Activated naive CD4-positive, alpha-beta T cell (primary cell): ENCODE data around the gene COL4A6.
"Not testable (repeated sequence)": the region's sequence is repeated elsewhere in the genome, so short reads cannot be mapped to it uniquely, and the experiment has no call there.

Source experiments
- DNase-seq, 4 experiments: peaks; one replicate each; lab custom pipeline; 2025; lab: John Stamatoyannopoulos, UW

COL4A6 gene

GRCh38 chrX:108438110-108438623, at the start of gene COL4A6:
Gene COL4A6, minus strand, starts transcription at chrX:108438422. Its CDS starts 226 bp downstream, at chrX:108438196.
- no peak for DNase-seq

DNA sequence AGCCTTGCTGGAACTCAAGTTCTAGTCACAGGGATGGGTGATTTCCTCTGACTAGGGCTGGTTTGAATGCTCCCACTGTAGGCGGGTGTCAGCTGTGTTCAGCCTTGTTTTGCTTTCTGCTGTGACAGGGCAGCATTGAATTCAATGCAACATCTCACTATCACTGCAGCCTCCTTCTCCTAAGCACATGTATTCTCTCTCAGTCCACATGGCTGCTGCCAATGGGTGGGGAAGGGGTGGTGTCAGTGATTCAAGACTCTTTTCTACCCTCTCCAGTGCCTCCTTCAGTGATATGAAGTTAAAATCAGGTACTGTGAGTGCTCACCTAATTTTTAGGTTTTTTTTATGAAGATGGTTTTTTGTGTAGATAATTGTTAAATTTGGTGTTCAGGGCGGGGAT, 47.7 kb upstream of the COL4A6 start:
- no peak for DNase-seq

GRCh38 chrX:108484251-108484650, 46.0 kb upstream of the COL4A6 start:
- DNase-seq = no peak

DNA sequence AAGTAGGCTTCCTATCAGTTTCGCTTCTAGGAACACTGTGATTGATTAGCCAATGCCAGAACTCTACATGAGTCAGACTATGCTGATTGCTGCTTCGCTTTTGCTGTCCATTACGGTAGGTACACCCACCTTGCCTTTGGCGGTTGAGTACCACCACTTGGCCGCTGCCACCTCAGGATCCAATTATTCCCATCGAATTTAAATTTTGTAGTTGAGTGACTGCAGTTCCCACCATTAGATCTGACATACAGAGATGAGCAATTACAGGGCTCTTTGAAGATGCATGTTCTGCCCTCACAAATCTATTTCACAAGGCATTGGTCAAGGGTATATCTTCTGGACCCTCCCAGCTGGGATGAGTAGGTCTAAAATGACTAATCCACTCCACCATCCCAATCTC, 43.3 kb upstream of the COL4A6 start:
- not testable (repeated sequence) for DNase-seq

DNA sequence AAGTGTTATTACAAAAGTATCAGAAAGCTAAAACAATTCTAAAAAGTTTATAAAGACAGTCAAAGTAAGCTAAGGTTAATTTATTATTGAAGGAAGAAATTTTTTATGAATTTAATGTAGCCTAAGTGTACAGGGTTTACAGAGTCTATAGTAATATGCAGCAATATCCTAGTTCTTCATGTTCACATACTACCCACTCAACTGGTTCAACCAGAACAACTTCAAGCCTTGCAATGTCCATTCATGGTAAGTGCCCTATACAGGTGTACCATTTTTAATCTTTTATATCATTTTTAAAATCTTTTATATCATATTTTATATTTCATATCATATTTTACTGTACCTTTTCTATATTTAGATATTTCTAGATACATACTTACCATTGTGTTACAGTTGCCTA, 35.8 kb upstream of the COL4A6 start:
- no peak for DNase-seq

DNA sequence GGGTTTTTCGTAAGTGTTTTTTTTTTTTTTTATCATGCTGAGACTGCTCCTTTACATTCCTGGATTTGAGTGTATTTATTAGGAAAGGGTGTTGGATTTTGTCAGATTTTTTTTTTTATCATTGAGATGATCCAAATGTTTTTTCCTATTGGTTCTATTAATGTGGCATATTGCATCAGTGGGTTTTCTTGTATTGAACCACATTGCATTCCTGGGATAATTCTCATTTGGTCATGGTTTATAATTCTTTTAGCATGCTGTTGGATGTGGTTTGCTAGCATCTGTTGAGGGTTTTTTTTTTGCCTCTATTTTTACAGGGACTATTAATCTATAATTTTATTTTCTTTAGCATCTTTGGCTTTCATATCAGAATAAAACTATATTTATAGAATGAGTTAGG, 30.3 kb upstream of the COL4A6 start:
- DNase-seq = no peak

DNA sequence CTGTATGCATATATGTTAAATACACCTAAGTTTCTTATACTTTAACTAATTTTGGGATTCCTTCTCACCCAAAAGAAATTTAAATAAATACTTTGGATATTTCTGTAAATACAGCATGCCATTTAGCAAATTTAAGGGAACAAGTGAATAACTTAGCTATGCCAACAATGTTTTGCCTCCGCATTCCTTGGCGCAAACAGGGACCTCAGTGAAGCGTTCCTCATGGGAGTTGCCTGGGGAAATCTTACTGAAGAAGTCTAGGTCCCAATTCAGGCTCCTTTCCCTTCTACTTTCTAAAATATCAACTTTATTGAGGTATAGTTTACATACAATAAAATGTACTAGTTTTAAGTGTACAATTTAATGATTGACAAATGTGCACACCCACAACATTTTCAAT, 26.4 kb upstream of the COL4A6 start:
- DNase-seq = no peak

GRCh38 chrX:108456971-108457477, 18.8 kb upstream of the COL4A6 start:
- no peak for DNase-seq

DNA sequence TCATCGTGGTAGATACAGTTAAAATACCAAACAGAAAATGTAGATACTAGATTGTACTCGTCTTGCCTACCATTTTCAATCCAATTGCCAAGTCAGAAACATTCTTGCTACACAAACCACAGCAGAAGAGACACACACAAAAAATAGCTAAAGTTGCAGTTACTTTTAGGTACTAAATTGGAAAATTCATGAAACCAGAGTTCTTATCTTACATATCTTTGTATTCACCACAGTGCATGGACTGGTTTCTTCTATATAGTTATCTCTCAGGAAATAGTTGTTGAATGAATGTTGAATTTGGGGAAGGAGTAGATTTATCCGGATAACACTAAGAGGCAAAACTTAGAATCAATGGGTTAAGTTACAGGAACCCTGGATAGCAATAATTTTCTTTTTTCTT, 15.6 kb upstream of the COL4A6 start:
- DNase-seq = no peak

- no peak for DNase-seq
Measured at GRCh38 chrX:108447303-108447702, 9.1 kb upstream of the COL4A6 start.

DNA sequence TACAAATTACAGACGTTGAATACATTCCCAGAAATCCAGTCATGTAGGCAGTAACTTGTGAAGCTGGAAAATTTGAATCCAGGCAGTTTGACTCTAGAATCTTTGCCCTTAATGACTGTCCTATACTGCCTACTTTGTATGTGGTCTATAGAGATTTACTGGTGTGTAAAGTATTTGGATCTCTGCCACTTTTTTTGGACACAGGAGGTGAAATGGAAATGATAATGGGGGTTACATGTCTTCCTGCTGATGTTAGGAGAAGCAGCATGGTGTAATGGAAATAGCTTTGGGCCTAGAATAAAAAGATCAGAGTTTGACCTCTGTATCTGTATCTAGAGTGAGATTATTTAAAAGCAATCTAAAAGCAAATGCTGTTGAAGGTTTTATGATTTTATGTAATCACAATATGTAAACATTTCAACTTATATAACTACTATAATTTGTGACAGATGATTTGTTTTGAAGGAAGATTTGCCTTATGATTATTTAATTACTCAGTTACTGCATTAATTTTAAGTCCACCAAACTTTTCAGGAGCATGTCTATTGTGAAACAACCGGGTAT, 4.8 kb upstream of the COL4A6 start:
- no peak for DNase-seq

- DNase-seq = no peak
Measured at GRCh38 chrX:108439961-108440696, 1.9 kb upstream of the COL4A6 start.

GRCh38 chrX:108439426-108439942, 1.3 kb upstream of the COL4A6 start, which contains the start of gene COL4A5:
Gene COL4A5, plus strand, starts transcription at chrX:108439838. Its CDS starts 288 bp downstream, at chrX:108440126.
- DNase-seq = no peak

- DNase-seq = no peak
Measured at GRCh38 chrX:108437349-108438109, 693 bp downstream of the COL4A6 start.

DNA sequence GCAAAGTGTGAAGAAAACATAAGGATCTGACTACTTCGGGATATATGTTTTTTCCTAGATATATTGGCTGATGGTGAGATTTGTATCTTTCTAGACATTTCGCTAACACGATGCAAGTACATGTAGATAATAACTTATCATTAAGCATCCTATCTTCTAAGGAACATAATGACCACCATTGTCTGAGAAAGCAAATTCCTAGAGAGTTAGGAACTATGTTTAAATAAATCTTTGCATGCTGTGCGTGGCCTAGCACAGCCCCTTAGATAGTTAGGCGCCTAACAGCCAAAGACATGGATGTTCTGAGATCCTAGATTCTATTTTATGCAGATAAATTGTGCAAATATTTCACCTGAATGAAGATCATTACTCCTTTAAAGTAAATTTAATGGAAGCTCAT, 3.0 kb downstream of the COL4A6 start:
- no peak for DNase-seq

- no peak for DNase-seq
Measured at GRCh38 chrX:108426262-108426661, 12.0 kb downstream of the COL4A6 start.

DNA sequence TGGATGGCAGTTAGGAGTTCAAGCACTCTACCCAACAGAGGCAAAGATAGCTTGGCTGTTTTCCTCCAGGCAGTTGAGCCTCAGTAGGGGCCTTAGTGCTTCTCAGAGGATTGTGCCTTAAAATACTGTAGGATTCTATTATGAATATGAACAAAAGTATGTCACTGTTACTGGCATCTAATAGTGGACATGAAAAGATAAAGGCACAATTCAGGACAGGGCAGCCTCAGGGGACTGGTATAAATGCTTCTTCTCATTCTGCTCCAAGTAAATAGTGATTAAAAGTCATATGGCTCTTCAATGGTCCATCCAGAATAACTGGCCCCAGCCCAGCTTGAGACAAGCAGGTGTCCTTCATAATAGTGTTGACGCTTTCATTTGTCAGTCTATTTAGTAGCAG, 17.7 kb downstream of the COL4A6 start:
- no peak for DNase-seq

- DNase-seq = no peak
Measured at GRCh38 chrX:108419401-108419800, 18.8 kb downstream of the COL4A6 start.

GRCh38 chrX:108417257-108417656, 21.0 kb downstream of the COL4A6 start:
- DNase-seq = no peak

- DNase-seq = no peak
Measured at GRCh38 chrX:108415891-108416290, 22.3 kb downstream of the COL4A6 start.

DNA sequence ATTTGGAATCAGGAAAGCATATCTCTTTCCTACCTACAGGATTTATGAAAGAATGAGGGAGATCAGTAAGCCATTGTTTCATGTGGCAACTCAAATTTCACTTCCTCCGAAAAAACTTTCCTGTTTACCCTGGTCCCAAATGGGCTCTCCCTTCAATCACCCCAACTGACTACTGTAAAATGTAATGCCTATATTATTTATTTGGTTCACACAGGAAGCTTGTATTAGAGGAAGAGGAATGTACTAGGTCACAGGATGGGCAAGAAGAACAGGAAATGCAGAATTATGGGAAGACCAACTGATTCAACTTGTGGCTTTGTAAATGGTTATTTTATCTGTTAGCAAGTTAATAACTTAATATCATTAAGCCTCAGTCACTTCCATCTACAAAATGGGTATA, 23.1 kb downstream of the COL4A6 start:
- no peak for DNase-seq

- DNase-seq = no peak
Measured at GRCh38 chrX:108412783-108413182, 25.4 kb downstream of the COL4A6 start.
